ENCODE data around the gene STOML2. TPM values are rescaled to one million over a fixed set of nuclear protein-coding genes. Genes with fewer than 3 reads are reported as not detected.

Gene STOML2
- total RNA-seq, 2 experiments from 2014 or later: 165 to 168 TPM

DNA sequence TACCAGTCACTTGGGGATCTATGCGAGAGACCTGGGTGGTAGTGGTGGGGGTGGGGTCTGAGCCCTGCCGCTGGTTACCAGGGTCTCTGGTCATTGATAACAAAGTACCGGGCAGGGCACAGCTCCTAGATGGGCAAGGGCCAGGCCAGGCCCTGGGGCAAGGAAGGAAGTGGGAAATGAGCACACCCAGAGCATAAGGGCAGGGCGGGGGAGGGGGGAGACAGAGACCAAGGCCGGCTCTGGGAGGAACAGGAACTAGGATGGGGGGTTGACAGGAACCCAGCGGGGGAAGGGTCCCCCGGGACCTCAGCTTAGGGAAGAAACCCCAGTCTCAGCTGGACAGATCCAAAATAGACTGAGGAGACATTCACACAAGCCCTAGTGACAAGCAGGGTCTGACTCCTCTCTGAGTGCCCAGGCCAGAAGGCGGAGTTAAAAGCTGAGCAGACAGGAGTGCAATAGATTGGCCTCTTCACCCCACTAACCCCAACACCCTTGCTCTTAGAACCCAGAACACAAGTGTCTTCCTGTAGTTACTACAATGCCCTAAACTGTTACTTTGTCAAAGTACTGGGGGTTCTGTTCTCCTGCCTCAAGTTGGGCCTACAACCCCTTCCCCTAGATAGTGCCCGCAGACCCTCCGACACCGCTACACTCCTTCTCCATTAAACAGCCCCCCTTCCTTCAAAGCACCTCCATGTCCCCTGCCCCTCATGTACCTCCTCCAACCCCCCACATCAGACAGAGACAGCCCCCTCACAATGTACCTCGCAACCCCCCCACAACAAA, 12.1 kb upstream of the STOML2 start:
- intact Hi-C loops (cut with micrococcal nuclease): loop anchor here (1.0 to 5.0 kb wide), 6 partner anchors 126 to 712 kb away; partner anchors contain the start of genes CREB3, DNAI1, DNAJB5 and FAM219A
- no peaks in the 10 kb centered on the region for H3K9me3 Mint-ChIP-seq
- peak; percentile 58 for DNase-seq
- H3K27me3 Mint-ChIP-seq (ENCODE audit: low read depth): no peaks in the 10 kb centered on the region
- peaks cover 49% of the 10 kb centered on the region for H3K4me1 Mint-ChIP-seq (ENCODE audit: low read depth)
- peak overlapping the region; percentile 89 for H3K4me3 Mint-ChIP-seq
- H3K27ac Mint-ChIP-seq: peak overlapping the region; percentile 80
- CTCF ChIA-PET: interaction anchor here (0.7 to 3.0 kb wide), 10 partner anchors 12 to 489 kb away, joined by 3 to 21 read pairs (median 3); partner anchors contain the start of genes FANCG and STOML2
- H3K36me3 Mint-ChIP-seq (ENCODE audit: low read depth): no peaks in the 10 kb centered on the region

DNA sequence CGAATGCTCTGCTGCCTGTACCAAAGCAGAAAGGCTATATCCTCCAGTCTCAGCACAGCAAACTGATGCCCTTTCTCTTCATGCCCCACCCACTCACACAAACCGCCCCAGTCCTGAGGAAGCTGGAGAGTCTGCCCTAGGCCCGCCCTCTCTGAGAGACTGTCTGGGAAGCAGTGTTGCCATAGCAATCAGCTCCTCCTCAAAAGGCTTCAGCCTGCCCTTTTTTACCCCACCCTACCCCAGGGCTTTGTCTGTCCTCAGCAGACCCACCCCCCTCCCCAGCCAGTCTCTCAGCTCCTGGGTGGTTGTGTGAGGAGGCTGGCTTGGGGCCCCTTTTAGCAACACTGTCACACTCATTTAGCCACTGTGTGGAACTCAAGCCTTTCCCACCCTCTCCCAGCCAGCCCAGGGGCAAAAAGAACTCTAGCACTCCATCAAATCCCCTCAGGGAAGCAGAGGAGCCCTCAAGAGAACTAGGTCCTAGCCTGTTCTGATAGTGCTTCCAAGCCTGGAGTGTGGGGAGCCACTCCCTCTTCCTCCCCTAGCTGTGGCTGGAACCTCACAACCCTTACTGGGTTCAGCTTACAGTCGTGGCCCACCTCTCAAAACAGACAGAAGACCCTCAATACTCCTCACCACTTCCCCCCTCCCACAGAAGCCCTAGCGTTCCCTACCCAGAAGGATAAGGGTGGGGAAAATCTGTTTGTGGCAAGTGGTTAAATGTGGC, 11.3 kb upstream of the STOML2 start:
- Mint-ChIP-seq H3K36me3 (ENCODE audit: low read depth) (no peaks in the 10 kb centered on the region), H3K9me3 (no peaks in the 10 kb centered on the region), H3K27ac (peak overlapping the region; percentile 80), H3K4me1 (ENCODE audit: low read depth) (peaks cover 49% of the 10 kb centered on the region), H3K4me3 (peak overlapping the region; percentile 89), H3K27me3 (ENCODE audit: low read depth) (no peaks in the 10 kb centered on the region)
- CTCF ChIA-PET: interaction anchor here (0.6 to 2.5 kb wide), 9 partner anchors 11 to 617 kb away, joined by 3 to 10 read pairs (median 3); partner anchors contain the start of genes PIGO and STOML2
- DNase-seq: peak; percentile 86
- intact Hi-C loops (cut with micrococcal nuclease): loop anchor here (2.0 to 5.0 kb wide), 3 partner anchors 412 to 657 kb away; partner anchors contain the start of genes CREB3, DNAI1, FAM219A and TLN1

- no peaks in the 10 kb centered on the region for H3K36me3 Mint-ChIP-seq (ENCODE audit: low read depth)
- peak overlapping the region; percentile 88 for H3K27ac Mint-ChIP-seq
- DNase-seq: peak; percentile 37
- peaks cover 49% of the 10 kb centered on the region for H3K4me1 Mint-ChIP-seq (ENCODE audit: low read depth)
- CTCF ChIA-PET: interaction anchor here (0.7 to 2.5 kb wide), 5 partner anchors 16 to 364 kb away, joined by 3 to 7 read pairs (median 4); partner anchors contain the start of gene PIGO
- H3K9me3 Mint-ChIP-seq: no peaks in the 10 kb centered on the region
- intact Hi-C loops (cut with micrococcal nuclease): loop anchor here (1.0 to 5.0 kb wide), 3 partner anchors 410 to 655 kb away; partner anchors contain the start of genes DNAI1 and FAM219A
- no peaks in the 10 kb centered on the region for H3K27me3 Mint-ChIP-seq (ENCODE audit: low read depth)
- H3K4me3 Mint-ChIP-seq: peak overlapping the region; percentile 56
Measured at GRCh38 chr9:35112257-35113020, 9.5 kb upstream of the STOML2 start.

GRCh38 chr9:35111001-35111933, 8.3 kb upstream of the STOML2 start:
- peak; percentile 97 for DNase-seq
- no peaks in the 10 kb centered on the region for H3K36me3 Mint-ChIP-seq (ENCODE audit: low read depth)
- H3K27me3 Mint-ChIP-seq (ENCODE audit: low read depth): no peaks in the 10 kb centered on the region
- no peaks in the 10 kb centered on the region for H3K9me3 Mint-ChIP-seq
- CTCF ChIA-PET: interaction anchor here (0.7 to 2.5 kb wide), 6 partner anchors 15 to 365 kb away, joined by 3 to 7 read pairs (median 4); partner anchors contain the start of gene PIGO
- H3K4me1 Mint-ChIP-seq (ENCODE audit: low read depth): peaks cover 44% of the 10 kb centered on the region
- peak overlapping the region; percentile 88 for H3K27ac Mint-ChIP-seq
- peak overlapping the region; percentile 56 for H3K4me3 Mint-ChIP-seq
- intact Hi-C loops (cut with micrococcal nuclease): loop anchor here (1.0 to 5.0 kb wide), 10 partner anchors 15 to 1080 kb away; partner anchors contain the start of genes CLTA, DNAI1, DNAJB5 and FAM219A

GRCh38 chr9:35110327-35110761, 7.4 kb upstream of the STOML2 start:
- Mint-ChIP-seq H3K4me1 (ENCODE audit: low read depth) (peaks cover 39% of the 10 kb centered on the region), H3K4me3 (no peak overlapping the region), H3K9me3 (no peaks in the 10 kb centered on the region), H3K27me3 (ENCODE audit: low read depth) (no peaks in the 10 kb centered on the region), H3K36me3 (ENCODE audit: low read depth) (no peaks in the 10 kb centered on the region), H3K27ac (no peak overlapping the region)
- no peak for DNase-seq
- CTCF ChIA-PET: interaction anchor here (0.9 to 2.5 kb wide), 3 partner anchors 148 to 493 kb away, joined by 4 to 7 read pairs (median 7); no protein-coding TSS in a partner anchor
- intact Hi-C loops (cut with micrococcal nuclease): loop anchor here (2.0 to 5.0 kb wide), 4 partner anchors 408 to 1080 kb away; partner anchors contain the start of genes CLTA, DNAI1 and FAM219A

DNA sequence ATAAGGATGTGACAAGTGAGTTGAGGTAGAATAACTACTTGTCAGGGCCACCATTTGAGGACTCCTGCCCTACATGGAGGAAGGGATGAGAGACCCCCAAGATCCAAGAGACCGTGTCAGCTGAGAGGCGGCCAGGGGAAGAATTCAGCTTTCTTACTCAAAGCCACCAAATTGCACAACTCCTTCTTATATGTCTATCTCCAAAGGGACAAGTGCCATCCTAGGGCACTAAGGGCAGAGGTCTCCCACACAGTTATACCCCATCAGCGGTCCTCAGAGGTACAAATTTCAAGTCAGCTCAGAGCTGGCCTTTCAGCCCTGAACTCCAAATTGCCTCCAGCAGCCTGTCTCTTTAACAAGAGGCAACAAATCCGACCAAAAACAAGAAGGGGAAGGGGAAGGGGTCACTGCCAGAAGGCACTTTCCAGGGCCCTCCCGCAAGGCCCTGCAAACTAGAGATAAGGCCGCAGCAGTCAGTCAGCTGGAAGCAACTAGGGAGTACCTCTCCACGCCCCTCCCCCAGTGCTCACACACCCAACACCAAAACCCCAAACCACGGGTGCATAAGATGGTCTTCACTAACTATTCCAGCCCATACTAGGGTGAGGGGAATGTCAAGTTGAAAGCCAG, 6.1 kb upstream of the STOML2 start:
- Mint-ChIP-seq H3K9me3 (no peaks in the 10 kb centered on the region), H3K4me1 (ENCODE audit: low read depth) (peaks cover 26% of the 10 kb centered on the region), H3K4me3 (no peak overlapping the region), H3K27ac (no peak overlapping the region), H3K36me3 (ENCODE audit: low read depth) (no peaks in the 10 kb centered on the region), H3K27me3 (ENCODE audit: low read depth) (no peaks in the 10 kb centered on the region)
- DNase-seq: no peak
- intact Hi-C loops (cut with micrococcal nuclease): no loop called here
- CTCF ChIA-PET: interaction anchor here (0.9 kb wide), 1 partner anchor 12 kb away, joined by 4 read pairs; the partner anchor contains the start of gene PIGO

- H3K36me3 Mint-ChIP-seq (ENCODE audit: low read depth): no peaks in the 10 kb centered on the region
- intact Hi-C loops (cut with micrococcal nuclease): no loop called here
- CTCF ChIA-PET: interaction anchor here (0.9 kb wide), 1 partner anchor 12 kb away, joined by 4 read pairs; the partner anchor contains the start of gene PIGO
- no peak for DNase-seq
- H3K27ac Mint-ChIP-seq: no peak overlapping the region
- no peak overlapping the region for H3K4me3 Mint-ChIP-seq
- no peaks in the 10 kb centered on the region for H3K9me3 Mint-ChIP-seq
- H3K27me3 Mint-ChIP-seq (ENCODE audit: low read depth): no peaks in the 10 kb centered on the region
- peaks cover 22% of the 10 kb centered on the region for H3K4me1 Mint-ChIP-seq (ENCODE audit: low read depth)
Measured at GRCh38 chr9:35108461-35108860, 5.5 kb upstream of the STOML2 start.

DNA sequence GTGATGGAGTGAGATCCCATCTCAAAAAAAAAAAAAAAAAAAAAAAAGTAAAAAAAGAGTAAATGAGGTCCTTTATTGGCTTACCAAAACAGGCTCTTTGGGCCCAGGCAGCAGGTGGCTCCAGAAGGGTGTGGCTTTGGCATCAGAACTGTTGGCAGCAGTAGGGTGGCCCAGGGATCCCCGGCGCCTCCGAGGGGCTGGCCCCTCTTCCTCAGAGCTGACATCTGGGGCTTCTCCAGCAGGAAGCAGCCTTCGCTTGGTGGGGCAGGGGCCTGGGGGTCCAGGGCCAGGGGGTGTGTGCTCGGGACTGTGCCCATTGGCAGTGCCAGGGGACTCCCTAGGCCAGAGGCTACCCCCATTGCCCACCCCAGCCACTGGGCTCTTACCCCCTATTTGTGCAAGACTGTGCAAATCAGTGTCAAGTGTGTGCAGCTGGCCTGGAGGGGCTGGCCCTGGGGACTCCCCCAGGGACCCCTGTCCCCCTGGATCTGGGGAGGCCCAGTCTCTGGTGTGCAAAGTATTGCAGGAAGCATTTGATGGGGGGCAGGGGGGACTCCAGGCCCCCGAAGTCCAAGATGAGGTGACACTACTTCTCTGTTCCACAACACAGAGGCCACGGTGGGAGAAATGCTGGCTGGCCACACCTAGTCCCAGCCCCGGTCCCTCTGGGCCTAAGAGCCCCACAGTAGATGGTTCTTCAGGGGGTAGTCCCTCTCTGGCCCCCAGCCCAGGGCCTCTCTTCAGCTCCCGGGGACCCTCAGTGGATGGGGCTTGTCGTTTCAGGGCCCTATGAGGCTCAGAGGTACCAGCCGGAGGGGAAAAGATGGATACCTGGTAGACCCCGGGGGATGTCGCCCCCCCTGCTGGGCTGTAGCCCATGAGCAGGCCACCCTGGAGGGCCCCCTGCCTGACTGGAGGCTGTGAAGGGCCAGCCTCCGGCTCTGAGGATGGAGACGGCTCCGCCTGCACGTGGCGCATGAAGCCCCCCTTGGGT, 4.7 kb upstream of the STOML2 start:
- Mint-ChIP-seq H3K4me1 (ENCODE audit: low read depth) (peaks cover 25% of the 10 kb centered on the region), H3K4me3 (no peak overlapping the region), H3K27ac (no peak overlapping the region), H3K36me3 (ENCODE audit: low read depth) (peaks cover 2% of the 10 kb centered on the region), H3K9me3 (no peaks in the 10 kb centered on the region), H3K27me3 (ENCODE audit: low read depth) (no peaks in the 10 kb centered on the region)
- no peak for DNase-seq
- intact Hi-C loops (cut with micrococcal nuclease): no loop called here
- CTCF ChIA-PET: interaction anchor here (0.9 kb wide), 1 partner anchor 11 kb away, joined by 4 read pairs; the partner anchor contains the start of gene PIGO

DNA sequence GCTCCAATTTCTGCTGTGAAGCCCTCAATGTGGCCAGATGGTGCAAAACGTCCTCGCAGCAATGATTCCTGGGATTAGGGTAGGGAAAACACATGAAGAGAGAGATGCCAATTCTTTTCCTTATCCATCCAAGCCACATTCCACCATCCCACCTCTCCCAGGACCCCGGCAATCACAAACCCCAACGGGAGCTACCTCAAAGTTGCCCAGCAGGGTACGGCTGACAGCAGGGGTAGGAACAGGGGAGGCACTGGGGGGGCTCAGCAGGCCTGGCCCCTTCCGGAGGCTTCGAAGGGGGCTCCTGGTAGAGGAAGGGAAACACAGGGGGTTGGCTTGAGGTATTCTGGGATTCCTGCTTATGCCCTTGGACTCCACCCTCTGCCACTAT, 3.4 kb upstream of the STOML2 start:
- Mint-ChIP-seq H3K36me3 (ENCODE audit: low read depth) (peaks cover 7% of the 10 kb centered on the region), H3K4me1 (ENCODE audit: low read depth) (peaks cover 23% of the 10 kb centered on the region), H3K27ac (no peak overlapping the region), H3K4me3 (no peak overlapping the region), H3K9me3 (no peaks in the 10 kb centered on the region), H3K27me3 (ENCODE audit: low read depth) (no peaks in the 10 kb centered on the region)
- no peak for DNase-seq
- CTCF ChIA-PET: interaction anchor here (0.8 kb wide), 1 partner anchor 11 kb away, joined by 3 read pairs; no protein-coding TSS in a partner anchor
- intact Hi-C loops (cut with micrococcal nuclease): no loop called here
